Neural crest cell (in vitro differentiated cells): ENCODE measurements around the gene CXCR6. TPM values are rescaled to one million over a fixed set of nuclear protein-coding genes. Genes with fewer than 3 reads are reported as not detected.

Source experiments
- DNase-seq: peaks from one replicate; pipeline ENCODE4 v3.0.0; 2021; ENCODE audit warnings: low read depth, mixed read lengths, low spot score
- H3K27ac Mint-ChIP-seq: one replicate; pipeline ENCODE4 v1.8.0; 2021; ENCODE audit warnings: mild to moderate bottlenecking, mixed read lengths; ENCODE audit not compliant: unreplicated experiment
- H3K27me3 Mint-ChIP-seq: 2 replicates; pipeline ENCODE4 v1.8.0; 2021; ENCODE audit warnings: low read depth, mild to moderate bottlenecking, mixed read lengths
- H3K36me3 Mint-ChIP-seq: 2 replicates; pipeline ENCODE4 v1.8.0; 2021; ENCODE audit warnings: low read depth, mild to moderate bottlenecking, mixed read lengths
- H3K4me1 Mint-ChIP-seq: 2 replicates; pipeline ENCODE4 v1.8.0; 2021; ENCODE audit warnings: mixed read lengths
- H3K4me3 Mint-ChIP-seq: one replicate; pipeline ENCODE4 v1.8.0; 2021; ENCODE audit warnings: mild to moderate bottlenecking, mixed read lengths
- H3K9me3 Mint-ChIP-seq: 2 replicates; pipeline ENCODE4 v1.8.0; 2021; ENCODE audit warnings: mixed read lengths
- total RNA-seq: library from RNA; stranded (reverse); gene quantifications from 2 replicates; pipeline ENCODE4 v1.2.1, GENCODE V29; 2021
- TF ChIP-seq, protein P1 (sequence below): fragments of 200-600 bp; sonication (generic); conservative IDR thresholded peaks from 2 replicates; pipeline ENCODE4 v1.5.0; 2021; ENCODE audit warnings: antibody characterized with exemption, mild to moderate bottlenecking

Gene CXCR6
- total RNA-seq, 1 donor from 2014 or later: not detected

DNA sequence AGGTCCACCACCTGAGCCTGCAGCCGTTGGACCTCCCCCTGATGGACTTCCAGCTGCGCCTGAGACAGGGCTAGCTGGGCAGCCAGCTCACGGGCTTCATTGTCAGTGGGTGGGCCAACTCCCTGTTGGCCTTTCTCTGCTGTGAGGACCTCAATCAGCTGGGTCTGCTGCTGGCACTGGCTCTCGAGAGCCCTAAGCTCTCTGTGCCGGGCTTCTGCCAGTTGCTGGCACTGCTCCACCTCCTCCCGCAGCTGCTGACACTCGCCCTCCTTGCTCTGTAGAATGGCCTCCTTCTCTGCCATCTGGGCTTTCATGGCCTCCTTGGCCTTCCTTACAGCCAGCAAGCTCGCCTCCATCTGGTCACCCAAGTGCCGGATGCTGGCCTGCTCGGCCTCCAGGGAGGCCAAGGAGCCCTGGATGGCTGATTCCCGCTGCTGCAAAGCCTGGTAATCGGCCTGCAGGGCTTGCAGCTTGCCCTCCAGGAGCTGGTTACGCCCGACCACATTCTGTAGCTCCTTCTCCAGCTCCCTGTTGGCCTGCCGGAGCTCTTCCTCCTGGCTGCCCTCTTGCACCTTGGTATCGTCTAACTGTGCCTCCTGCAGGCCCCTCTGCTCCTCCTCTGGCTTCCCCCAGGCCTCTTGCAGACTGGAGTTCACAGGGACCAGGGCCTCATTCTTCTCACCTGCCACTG is 23.8 kb downstream of the CXCR6 start:
- DNase-seq: no peak
- Mint-ChIP-seq H3K9me3 (no peaks in the 10 kb centered on the region), H3K36me3 (peaks cover 5% of the 10 kb centered on the region), H3K4me1 (no peaks in the 10 kb centered on the region), H3K27ac (no peak overlapping the region), H3K4me3 (no peak overlapping the region), H3K27me3 (no peaks in the 10 kb centered on the region)
- TF ChIP-seq, protein P1, sequence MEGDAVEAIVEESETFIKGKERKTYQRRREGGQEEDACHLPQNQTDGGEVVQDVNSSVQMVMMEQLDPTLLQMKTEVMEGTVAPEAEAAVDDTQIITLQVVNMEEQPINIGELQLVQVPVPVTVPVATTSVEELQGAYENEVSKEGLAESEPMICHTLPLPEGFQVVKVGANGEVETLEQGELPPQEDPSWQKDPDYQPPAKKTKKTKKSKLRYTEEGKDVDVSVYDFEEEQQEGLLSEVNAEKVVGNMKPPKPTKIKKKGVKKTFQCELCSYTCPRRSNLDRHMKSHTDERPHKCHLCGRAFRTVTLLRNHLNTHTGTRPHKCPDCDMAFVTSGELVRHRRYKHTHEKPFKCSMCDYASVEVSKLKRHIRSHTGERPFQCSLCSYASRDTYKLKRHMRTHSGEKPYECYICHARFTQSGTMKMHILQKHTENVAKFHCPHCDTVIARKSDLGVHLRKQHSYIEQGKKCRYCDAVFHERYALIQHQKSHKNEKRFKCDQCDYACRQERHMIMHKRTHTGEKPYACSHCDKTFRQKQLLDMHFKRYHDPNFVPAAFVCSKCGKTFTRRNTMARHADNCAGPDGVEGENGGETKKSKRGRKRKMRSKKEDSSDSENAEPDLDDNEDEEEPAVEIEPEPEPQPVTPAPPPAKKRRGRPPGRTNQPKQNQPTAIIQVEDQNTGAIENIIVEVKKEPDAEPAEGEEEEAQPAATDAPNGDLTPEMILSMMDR: no peak

DNA sequence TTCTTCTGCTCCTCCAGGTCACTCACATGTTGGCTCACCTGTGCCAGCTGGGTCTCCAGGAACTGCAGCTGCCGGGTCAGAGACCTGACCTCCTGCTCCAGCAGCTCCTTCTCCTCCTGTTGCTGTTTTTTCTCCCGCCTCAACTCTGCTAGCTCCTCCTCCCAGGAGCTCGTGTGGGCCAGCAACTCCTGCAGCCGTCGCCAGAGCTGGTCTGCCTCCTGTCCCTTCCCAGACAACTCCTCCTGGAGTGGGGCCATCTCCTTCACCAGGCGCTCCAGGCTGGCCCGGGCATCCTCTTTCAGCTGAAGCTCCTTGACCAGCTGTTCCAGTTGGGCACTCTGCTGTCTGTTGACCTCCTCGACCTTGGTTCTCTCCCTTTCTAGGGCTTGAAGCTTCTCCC is 24.5 kb downstream of the CXCR6 start:
- H3K27me3 Mint-ChIP-seq: no peaks in the 10 kb centered on the region

DNA sequence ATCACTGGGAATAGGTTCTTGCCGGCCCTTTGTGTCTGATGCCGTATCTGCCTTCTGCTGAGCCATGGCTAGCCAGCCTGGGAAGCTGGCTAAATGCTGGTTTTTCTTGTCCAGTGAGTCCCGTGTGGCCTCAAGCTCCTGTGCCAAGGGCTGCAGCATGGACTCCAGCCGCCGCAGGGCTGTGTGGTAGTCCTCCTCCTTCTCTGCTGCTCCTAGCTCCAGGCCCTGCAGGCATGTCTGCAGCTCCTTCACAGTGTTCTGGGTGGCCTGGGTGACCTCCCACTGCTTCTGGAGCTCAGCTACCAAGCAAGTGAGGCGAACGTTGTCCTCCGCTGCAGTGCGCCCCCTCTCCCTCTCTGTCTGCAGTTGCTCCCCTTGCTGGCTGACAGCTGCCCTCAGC is 24.9 kb downstream of the CXCR6 start:
- Mint-ChIP-seq H3K36me3 (peaks cover 5% of the 10 kb centered on the region), H3K4me3 (no peak overlapping the region), H3K4me1 (no peaks in the 10 kb centered on the region), H3K27ac (no peak overlapping the region), H3K9me3 (no peaks in the 10 kb centered on the region), H3K27me3 (no peaks in the 10 kb centered on the region)
- DNase-seq: no peak
- TF ChIP-seq, protein P1: no peak

More for the DNA sequence above, 24.5 kb downstream of the CXCR6 start:
- no peaks in the 10 kb centered on the region for H3K4me1 Mint-ChIP-seq
- DNase-seq: no peak
- H3K36me3 Mint-ChIP-seq: peaks cover 5% of the 10 kb centered on the region
- no peaks in the 10 kb centered on the region for H3K9me3 Mint-ChIP-seq
- H3K27ac Mint-ChIP-seq: no peak overlapping the region
- TF ChIP-seq, protein P1: no peak
- no peak overlapping the region for H3K4me3 Mint-ChIP-seq

DNA sequence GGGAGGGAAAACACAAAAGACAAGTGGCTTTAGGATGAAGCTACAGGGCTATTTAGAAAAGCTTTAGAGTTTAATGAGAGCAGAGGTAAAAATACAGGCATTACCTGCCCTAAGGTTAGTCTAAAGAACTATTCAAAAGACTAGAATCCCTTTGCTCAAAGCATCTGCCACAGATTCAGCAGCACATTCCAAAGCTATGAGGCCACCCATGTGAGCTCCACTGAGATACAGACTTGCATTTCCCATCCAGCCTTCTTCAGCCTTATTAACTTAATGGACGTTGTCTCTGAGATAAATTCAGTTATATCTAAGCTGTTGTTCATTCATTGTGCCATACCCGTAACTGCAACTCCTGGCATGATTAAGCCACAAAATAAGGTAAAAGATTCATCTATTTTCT is 25.4 kb downstream of the CXCR6 start:
- no peak overlapping the region for H3K4me3 Mint-ChIP-seq
- no peaks in the 10 kb centered on the region for H3K27me3 Mint-ChIP-seq
- TF ChIP-seq, protein P1: no peak
- DNase-seq: no peak
- peaks cover 3% of the 10 kb centered on the region for H3K36me3 Mint-ChIP-seq
- H3K4me1 Mint-ChIP-seq: no peaks in the 10 kb centered on the region
- H3K9me3 Mint-ChIP-seq: no peaks in the 10 kb centered on the region
- no peak overlapping the region for H3K27ac Mint-ChIP-seq

DNA sequence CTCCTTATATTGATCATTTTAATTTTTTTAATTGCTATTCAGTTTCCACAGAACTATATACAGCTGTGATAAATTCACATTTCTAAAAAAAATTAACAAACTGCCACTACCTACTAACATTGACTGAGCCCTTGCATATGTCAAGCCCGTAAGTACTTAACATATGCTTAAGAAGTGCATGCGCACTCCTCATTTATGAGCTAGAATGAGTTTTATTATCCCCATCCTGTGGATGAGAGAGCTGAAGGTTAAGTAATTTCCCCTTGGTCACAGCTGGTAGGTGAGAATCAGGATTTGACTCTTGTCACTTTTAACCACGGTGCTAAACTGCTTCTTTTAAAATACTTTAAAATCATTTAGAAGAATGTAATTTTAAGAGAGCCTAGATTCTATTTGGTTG is 25.9 kb downstream of the CXCR6 start:
- no peak overlapping the region for H3K27ac Mint-ChIP-seq
- H3K4me3 Mint-ChIP-seq: no peak overlapping the region
- no peaks in the 10 kb centered on the region for H3K27me3 Mint-ChIP-seq
- H3K4me1 Mint-ChIP-seq: no peaks in the 10 kb centered on the region
- no peaks in the 10 kb centered on the region for H3K9me3 Mint-ChIP-seq
- no peak for DNase-seq
- TF ChIP-seq, protein P1: no peak
- peaks cover 2% of the 10 kb centered on the region for H3K36me3 Mint-ChIP-seq
